ENCODE data around the gene MESP1.

The MESP1 gene

DNA sequence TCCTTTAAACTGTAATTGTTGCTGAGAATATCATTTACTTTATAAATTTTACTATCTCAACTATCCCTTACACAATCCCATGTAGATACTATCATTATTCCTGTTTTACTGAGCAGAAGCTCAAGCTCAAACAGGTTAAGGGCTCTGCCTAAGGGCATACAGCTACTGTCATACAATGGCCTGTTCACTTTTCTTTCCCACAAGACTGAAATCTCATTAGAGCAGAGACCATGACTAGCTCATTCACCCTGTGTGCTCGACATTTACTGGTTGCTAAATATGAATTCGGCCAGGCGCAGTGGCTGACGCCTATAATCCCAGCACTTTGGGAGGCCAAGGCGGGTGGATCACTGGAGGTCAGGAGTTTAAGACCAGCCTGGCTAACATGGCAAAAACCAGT, 23.4 kb upstream of the MESP1 start:
- TF ChIP-seq, protein P1, sequence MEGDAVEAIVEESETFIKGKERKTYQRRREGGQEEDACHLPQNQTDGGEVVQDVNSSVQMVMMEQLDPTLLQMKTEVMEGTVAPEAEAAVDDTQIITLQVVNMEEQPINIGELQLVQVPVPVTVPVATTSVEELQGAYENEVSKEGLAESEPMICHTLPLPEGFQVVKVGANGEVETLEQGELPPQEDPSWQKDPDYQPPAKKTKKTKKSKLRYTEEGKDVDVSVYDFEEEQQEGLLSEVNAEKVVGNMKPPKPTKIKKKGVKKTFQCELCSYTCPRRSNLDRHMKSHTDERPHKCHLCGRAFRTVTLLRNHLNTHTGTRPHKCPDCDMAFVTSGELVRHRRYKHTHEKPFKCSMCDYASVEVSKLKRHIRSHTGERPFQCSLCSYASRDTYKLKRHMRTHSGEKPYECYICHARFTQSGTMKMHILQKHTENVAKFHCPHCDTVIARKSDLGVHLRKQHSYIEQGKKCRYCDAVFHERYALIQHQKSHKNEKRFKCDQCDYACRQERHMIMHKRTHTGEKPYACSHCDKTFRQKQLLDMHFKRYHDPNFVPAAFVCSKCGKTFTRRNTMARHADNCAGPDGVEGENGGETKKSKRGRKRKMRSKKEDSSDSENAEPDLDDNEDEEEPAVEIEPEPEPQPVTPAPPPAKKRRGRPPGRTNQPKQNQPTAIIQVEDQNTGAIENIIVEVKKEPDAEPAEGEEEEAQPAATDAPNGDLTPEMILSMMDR (IDR thresholded peaks at IDR 0.05; ENCODE audit: borderline replicate concordance, insufficient read depth, low read depth, low read length), result no peak
- no peak overlapping the region for H3K4me3 ChIP-seq (ENCODE audit: low read depth, low read length)

- TF ChIP-seq, protein P1 (IDR thresholded peaks at IDR 0.05; ENCODE audit: borderline replicate concordance, insufficient read depth, low read depth, low read length), result peak; percentile 36; the same call in 1 of the 2 replicates
- no peak overlapping the region for H3K4me3 ChIP-seq (ENCODE audit: low read depth, low read length)
Observed at GRCh38 chr15:89772932-89773583, 22.0 kb upstream of the MESP1 start.

- TF ChIP-seq, protein P1 (IDR thresholded peaks at IDR 0.05; ENCODE audit: borderline replicate concordance, insufficient read depth, low read depth, low read length), result no peak
- no peak overlapping the region for H3K4me3 ChIP-seq (ENCODE audit: low read depth, low read length)
Observed at GRCh38 chr15:89770041-89770440, 19.0 kb upstream of the MESP1 start.

GRCh38 chr15:89769366-89769765, 18.3 kb upstream of the MESP1 start:
- no peak overlapping the region for H3K4me3 ChIP-seq (ENCODE audit: low read depth, low read length)
- TF ChIP-seq, protein P1 (IDR thresholded peaks at IDR 0.05; ENCODE audit: borderline replicate concordance, insufficient read depth, low read depth, low read length), result no peak

DNA sequence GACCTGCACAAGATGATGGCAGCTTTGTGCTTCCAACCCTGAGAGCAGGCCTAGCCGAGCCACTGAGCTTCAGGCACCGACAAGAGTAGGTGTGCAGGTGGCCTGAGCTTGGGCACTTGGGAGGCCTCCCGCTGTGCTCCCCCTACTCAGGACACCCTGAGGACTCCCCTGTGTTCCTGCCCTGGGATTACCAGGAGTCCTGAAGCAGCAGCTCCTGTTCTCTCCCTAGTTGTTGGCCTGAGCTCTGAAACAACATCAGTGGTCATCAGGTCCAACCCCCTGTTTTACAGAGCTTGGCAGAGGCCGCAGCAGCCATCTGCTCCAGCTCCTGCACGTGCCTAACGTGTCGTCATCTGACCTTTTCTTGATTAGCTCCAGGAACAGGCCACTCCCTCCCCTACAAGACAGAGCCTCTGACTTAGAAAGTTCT, 17.0 kb upstream of the MESP1 start:
- no peak overlapping the region for H3K4me3 ChIP-seq (ENCODE audit: low read depth, low read length)
- TF ChIP-seq, protein P1 (IDR thresholded peaks at IDR 0.05; ENCODE audit: borderline replicate concordance, insufficient read depth, low read depth, low read length), result no peak

DNA sequence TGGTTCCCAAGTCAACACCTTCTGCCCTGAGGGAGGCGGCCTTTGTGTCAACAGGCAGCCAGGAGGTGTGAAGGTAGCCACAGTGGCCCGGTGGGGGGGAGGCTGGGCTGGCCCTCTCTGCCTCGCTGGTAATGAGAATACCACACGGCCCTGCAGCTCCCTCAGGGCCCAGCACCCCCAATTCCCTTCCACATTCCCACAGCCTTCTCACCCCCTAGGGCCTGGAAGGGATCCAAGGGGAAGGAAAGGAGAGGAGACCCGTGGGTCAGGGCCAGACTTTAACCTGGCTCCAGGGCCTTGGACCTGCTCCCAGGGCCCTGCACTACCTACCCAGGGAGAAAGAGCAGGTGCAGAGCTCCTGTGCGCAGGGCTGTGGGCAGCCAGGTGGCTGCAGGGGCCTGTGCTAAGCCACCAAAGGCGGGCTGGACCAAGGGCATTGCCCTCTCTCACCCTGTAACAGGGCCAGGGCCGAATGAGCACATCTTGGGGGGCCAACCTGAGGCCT, 16.4 kb upstream of the MESP1 start:
- TF ChIP-seq, protein P1 (IDR thresholded peaks at IDR 0.05; ENCODE audit: borderline replicate concordance, insufficient read depth, low read depth, low read length), result no peak
- H3K4me3 ChIP-seq (ENCODE audit: low read depth, low read length), result no peak overlapping the region
